Epithelial cell of esophagus (primary cell): ENCODE results near the gene FAM20C.

ENCODE experiments used
- DNase-seq: peaks from one replicate; pipeline ENCODE4 v3.0.0; 2010; ENCODE audit warnings: low read depth
- H3K4me3 ChIP-seq: 2 replicates; pipeline ENCODE4 v1.5.1; 2011; ENCODE audit warnings: mild to moderate bottlenecking, low read length, control low read depth
- TF ChIP-seq, protein P1 (sequence below): IDR thresholded peaks from 2 replicates; pipeline ENCODE4 v1.5.1; 2011; ENCODE audit warnings: low read depth, mild to moderate bottlenecking, low read length, control low read depth, inconsistent platforms; ENCODE audit not compliant: insufficient read depth; ENCODE audit errors: missing control alignments

The FAM20C gene

GRCh38 chr7:258476-259190 is 66.3 kb downstream of the FAM20C start:
- no peak for DNase-seq
- TF ChIP-seq, protein P1, sequence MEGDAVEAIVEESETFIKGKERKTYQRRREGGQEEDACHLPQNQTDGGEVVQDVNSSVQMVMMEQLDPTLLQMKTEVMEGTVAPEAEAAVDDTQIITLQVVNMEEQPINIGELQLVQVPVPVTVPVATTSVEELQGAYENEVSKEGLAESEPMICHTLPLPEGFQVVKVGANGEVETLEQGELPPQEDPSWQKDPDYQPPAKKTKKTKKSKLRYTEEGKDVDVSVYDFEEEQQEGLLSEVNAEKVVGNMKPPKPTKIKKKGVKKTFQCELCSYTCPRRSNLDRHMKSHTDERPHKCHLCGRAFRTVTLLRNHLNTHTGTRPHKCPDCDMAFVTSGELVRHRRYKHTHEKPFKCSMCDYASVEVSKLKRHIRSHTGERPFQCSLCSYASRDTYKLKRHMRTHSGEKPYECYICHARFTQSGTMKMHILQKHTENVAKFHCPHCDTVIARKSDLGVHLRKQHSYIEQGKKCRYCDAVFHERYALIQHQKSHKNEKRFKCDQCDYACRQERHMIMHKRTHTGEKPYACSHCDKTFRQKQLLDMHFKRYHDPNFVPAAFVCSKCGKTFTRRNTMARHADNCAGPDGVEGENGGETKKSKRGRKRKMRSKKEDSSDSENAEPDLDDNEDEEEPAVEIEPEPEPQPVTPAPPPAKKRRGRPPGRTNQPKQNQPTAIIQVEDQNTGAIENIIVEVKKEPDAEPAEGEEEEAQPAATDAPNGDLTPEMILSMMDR = no peak
- H3K4me3 ChIP-seq = no peak overlapping the region

- TF ChIP-seq, protein P1 = no peak
- no peak for DNase-seq
- H3K4me3 ChIP-seq = no peak overlapping the region
Observed at GRCh38 chr7:259191-259505, 66.8 kb downstream of the FAM20C start.

- no peak overlapping the region for H3K4me3 ChIP-seq
- DNase-seq = no peak
- TF ChIP-seq, protein P1 = no peak
Observed at GRCh38 chr7:259751-260405, 67.5 kb downstream of the FAM20C start.

DNA sequence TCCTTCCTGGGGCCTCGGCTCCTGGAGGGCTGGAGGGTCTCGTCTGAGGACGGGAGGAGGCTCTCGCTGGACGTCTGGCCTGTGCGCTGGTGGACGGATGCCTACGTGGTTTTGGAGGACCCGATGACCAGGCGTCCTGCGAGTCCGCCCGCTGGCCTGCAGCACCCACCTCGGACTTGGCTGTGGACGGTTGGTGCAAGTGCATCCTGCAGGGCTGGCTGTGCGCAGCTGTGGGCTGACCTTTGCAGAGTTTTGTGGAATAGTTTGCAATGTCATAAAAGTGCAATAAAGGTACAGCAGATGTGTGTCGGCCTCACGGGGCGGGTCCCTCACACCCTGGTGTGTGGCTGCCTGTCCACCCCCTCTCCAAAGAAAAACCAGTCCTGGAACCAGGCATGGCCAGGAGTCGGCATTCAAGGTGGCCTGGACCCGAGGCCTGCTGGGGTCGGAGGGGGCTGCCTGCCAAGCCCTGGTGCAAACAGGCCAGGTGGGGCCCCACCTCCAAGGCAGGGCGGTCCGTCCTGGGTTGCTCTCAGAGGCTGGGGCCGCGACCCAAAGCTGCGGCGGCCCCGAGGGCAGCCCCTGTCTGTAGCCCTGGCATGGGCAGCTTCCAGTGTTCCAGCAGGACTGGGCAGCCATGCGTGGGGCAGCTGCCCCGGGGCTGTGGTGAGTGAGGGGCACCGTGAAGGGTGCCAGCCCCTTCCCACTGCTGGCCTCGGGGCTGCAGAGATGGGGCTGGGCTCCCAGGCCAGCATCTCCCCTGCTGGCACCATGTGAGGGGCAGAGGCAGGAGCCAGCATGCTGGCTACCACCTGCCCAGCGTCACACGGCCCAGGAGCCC is 68.3 kb downstream of the FAM20C start:
- TF ChIP-seq, protein P1 = no peak
- no peak overlapping the region for H3K4me3 ChIP-seq
- no peak for DNase-seq

- H3K4me3 ChIP-seq = no peak overlapping the region
- TF ChIP-seq, protein P1 = no peak
- DNase-seq = no peak
Observed at GRCh38 chr7:261341-262250, 69.2 kb downstream of the FAM20C start.

DNA sequence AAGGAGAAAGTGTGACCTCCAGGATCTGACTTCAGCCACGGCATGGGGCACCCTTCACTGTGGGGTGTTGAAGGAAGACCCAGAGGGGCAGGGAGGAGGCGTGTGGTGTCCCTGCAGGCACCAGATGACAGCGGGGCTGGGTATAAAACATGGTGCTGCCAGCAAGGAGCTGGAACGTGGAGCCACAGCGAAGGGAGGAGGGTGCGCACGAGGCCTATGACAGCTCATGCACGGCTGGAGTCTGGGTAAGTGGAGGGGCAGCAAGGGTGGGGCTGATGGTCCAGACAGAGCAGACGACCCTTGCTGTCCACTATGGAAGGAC is 69.8 kb downstream of the FAM20C start:
- no peak overlapping the region for H3K4me3 ChIP-seq
- TF ChIP-seq, protein P1 = no peak
- no peak for DNase-seq
